Measurements from ENCODE around the gene SORBS1.

SORBS1 gene

DNA sequence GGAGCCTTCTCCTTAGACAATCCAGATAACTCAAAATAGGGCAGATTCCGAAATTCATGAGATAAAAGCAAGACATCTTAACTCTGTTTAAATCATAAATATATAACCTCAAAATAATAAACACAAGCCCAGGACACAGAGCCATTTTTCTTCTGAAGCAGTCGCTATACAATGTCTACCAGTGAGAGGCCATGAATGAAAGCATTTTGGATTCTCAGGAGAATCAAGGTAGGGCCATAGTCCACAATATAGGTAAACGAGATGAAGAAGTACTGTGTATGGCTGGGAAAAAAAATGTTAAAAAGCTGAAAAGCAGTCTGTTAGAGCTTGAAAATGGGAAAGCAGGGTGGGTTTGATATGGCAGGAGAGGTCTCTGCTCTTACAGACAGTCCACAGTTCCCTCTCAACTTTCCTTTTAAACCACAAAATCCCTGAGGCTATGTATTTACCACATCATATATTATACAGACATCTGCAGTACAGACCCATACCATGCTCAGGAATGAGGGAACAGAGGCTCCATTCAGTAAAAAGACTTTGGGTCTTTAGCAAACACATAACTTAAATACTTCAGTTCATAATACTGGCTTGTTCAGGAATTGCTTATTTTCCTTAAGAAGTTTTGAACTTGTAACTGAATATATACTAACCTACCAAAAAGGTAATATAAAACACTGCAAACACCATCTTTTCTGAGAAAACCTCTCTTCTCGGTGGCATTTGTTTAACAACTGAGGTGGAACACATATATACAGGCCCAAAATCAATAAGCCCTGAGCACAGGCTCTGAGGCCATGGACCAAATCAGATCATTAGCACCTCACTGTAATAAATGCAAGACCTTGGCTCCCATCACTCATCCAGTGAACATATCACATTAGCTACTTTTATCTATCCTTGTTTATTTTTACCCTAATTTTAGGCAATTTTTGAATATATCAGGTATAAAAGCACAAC lies 109.3 kb downstream of the SORBS1 start:
- DNase-seq = no peak
- Mint-ChIP-seq H3K36me3 (no peaks in the 10 kb centered on the region), H3K4me1 (no peaks in the 10 kb centered on the region), H3K4me3 (no peak overlapping the region), H3K9me3 (no peaks in the 10 kb centered on the region), H3K27ac (no peak overlapping the region), H3K27me3 (peaks cover 0 to 16% of the 10 kb centered on the region in 2 donors)
- ATAC-seq (replicated peaks) = no peak

DNA sequence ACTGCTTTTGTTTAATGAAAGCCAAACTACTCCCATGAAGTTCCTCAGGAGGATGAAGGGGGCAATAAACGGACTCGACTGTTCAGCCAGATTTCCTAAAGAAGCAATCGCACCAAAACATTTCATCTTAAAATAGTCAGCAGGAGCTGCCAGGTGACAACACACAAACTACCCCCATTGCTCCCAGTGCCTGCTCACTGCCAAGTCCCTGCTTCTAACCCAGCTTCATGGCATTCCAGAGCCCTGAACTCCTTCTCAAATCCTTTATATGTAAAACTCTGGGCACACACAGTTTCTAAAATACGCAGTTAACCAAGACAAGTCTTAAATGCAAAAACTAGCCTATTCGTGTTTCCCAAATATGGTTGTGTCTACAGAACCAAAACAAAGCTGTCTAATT lies 110.0 kb downstream of the SORBS1 start:
- no peaks in the 10 kb centered on the region for H3K36me3 Mint-ChIP-seq
- no peaks in the 10 kb centered on the region for H3K9me3 Mint-ChIP-seq

DNA sequence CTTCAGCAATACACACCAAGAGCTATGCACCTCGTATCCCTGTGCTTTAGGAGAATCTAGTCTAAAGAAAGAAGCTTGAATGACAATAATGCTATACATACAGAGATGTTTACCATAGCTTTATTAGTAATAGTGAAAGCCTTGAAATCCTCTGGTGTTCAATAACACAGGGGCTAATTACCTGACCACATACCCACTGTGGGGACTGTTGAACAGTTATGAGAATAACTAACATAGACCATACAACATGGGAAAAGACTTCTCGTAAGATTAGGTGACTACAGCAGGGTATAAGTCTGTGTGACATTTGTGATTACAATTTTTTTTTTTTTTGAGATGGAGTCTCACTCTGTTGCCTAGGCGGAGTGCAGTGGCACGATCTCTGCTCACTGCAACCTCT lies 111.0 kb downstream of the SORBS1 start:
- Mint-ChIP-seq H3K9me3 (no peaks in the 10 kb centered on the region), H3K36me3 (no peaks in the 10 kb centered on the region), H3K4me1 (peaks cover 0 to 2% of the 10 kb centered on the region in 2 donors), H3K27me3 (peaks cover 7 to 10% of the 10 kb centered on the region in 2 donors), H3K27ac (no peak overlapping the region), H3K4me3 (no peak overlapping the region)
- ATAC-seq (replicated peaks) (no peak), DNase-seq (no peak)

More for the DNA sequence above, 110.0 kb downstream of the SORBS1 start:
- DNase-seq = no peak
- H3K4me1 Mint-ChIP-seq = no peaks in the 10 kb centered on the region
- no peak overlapping the region for H3K4me3 Mint-ChIP-seq
- H3K27me3 Mint-ChIP-seq = peaks cover under 1 to 15% of the 10 kb centered on the region in 2 donors
- no peak overlapping the region for H3K27ac Mint-ChIP-seq
- ATAC-seq (replicated peaks) = no peak

DNA sequence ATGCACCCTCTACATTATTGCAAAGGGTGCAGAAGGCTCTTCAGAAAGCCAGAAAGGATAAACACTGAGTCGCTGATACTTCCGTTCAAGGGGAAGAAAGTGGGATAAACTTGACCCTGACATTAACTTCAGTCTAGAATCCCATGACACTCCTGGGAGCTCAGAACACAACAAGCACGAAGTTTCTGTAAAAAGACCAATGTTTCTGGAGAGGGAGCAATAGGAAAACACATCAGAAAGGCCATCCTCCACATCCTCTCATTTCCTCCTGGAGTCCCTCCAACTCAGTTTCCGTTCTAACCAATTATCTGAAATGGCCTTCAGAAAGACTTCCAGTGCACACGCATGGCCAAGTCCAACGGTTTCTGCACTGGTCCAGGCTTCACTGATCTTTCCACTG lies 113.5 kb downstream of the SORBS1 start:
- Mint-ChIP-seq H3K4me3 (no peak overlapping the region), H3K9me3 (no peaks in the 10 kb centered on the region)
- DNase-seq = no peak

DNA sequence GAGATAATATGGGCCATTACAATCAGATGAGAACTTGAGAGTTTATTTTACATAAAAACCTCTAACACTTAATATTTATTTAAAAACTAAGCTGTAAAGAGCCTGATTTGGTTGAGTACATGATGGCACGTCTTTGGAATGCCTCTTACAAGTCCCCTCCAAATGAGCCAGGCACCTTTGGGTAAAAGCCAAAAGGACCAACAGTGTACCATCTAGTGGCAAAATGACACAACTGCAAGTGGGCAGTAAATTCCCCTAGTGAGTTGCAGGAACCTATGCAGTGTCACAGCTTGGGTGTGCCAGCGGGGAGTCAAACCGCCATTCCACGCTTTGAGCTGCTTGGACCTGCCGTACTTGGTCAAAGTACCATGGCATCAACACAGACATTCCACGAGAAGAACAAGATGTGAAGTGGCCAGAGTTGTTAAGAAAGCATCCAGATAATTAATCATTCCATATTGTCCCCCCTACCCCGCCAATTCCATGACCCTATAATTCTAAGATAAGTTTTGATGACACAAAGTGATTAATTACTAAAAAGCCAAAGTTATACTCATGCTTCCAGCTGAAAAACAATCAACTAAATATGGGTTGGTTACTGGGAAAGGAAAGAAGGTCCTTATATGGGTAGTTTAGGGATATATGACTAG lies 115.2 kb downstream of the SORBS1 start:
- Mint-ChIP-seq H3K9me3 (no peaks in the 10 kb centered on the region), H3K27ac (no peak overlapping the region), H3K4me3 (no peak overlapping the region), H3K4me1 (peaks cover 0 to 2% of the 10 kb centered on the region in 2 donors), H3K36me3 (no peaks in the 10 kb centered on the region), H3K27me3 (peaks cover 9% of the 10 kb centered on the region in 2 donors)
- ATAC-seq (replicated peaks) = peak; percentile 77 to 84
- peak; percentile 34 for DNase-seq

More for the DNA sequence above, 113.5 kb downstream of the SORBS1 start:
- H3K4me1 Mint-ChIP-seq = peaks cover 0 to 2% of the 10 kb centered on the region in 2 donors
- no peak overlapping the region for H3K27ac Mint-ChIP-seq
- H3K36me3 Mint-ChIP-seq = no peaks in the 10 kb centered on the region
- no peak for ATAC-seq (replicated peaks)
- peaks cover 9% of the 10 kb centered on the region in 2 donors for H3K27me3 Mint-ChIP-seq

DNA sequence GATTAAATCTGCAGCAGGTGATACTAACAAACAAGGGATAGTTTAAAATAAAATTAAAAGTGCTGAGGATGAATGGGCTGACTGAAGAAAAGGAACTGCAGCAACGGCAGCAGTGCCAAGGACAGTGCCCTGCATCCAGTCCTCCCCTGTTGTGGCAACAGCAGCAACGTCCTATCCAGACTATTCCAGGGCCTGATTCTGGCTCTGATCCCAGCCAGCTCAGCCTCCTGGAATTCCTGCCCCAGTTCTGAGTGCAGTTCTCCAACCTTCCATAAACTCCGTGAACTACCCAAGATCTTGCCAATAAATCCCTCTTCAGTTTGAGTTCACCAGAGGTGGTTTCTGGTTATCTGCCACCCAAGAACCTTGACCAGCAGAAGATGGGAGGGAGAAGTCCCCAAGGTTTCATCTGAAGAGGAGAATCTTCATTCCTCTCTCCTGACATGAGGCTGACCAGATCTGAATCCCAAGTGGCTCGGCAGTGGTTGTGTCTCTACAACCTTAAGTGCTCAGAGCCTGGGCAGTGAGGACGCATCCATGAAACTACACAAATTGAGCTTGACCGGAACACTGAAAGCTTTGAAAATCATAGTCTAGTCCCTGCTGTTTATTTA lies 115.8 kb downstream of the SORBS1 start:
- ATAC-seq (replicated peaks) (no peak), DNase-seq (no peak)
- no peaks in the 10 kb centered on the region for H3K9me3 Mint-ChIP-seq
- H3K4me1 Mint-ChIP-seq = peaks cover 0 to 2% of the 10 kb centered on the region in 2 donors
- H3K27ac Mint-ChIP-seq = no peak overlapping the region
- no peak overlapping the region for H3K4me3 Mint-ChIP-seq
- H3K36me3 Mint-ChIP-seq = no peaks in the 10 kb centered on the region
- H3K27me3 Mint-ChIP-seq = peaks cover 9% of the 10 kb centered on the region in 2 donors

DNA sequence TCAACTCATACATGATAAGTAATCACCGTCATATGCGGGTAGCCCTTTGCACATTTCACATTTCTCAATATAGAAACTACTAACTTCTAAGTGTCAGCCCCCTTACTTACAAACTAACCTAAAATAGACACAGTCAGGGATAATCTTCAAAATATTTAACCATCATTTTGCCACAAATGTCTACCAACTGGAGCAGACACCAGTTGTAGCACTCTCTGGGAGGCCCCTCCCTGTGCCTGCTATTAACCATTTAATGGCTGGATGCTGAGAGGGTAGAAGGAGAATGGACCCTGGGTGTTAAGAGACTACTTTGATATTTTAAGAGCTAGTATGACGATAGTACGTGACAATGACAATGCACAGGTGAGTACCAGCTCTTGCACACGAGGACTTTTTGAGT lies 116.4 kb downstream of the SORBS1 start:
- peaks cover 9% of the 10 kb centered on the region in 2 donors for H3K27me3 Mint-ChIP-seq
- peaks cover 0 to 2% of the 10 kb centered on the region in 2 donors for H3K4me1 Mint-ChIP-seq
- H3K27ac Mint-ChIP-seq = no peak overlapping the region
- no peaks in the 10 kb centered on the region for H3K36me3 Mint-ChIP-seq
- no peak overlapping the region for H3K4me3 Mint-ChIP-seq
- no peak for ATAC-seq (replicated peaks)
- DNase-seq = no peak
- no peaks in the 10 kb centered on the region for H3K9me3 Mint-ChIP-seq

DNA sequence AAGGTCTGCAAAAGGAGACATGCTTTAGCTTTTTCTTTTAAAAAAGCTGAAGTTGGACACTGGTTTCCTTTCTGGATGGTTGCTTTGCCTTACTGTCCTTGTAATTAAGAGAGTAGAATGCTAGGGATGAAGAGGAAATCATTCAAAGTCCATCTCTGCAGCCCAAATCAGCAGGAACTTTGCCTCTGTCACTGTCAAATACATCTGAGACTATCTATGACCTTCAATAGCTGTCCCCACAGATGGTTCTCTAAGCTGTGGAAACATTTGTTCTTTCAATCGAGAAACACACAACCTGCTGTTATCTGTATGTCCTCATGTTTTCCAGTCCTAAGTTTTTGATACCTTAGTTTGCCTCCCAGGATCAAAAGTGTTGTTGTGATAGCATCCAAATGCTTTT lies 117.5 kb downstream of the SORBS1 start:
- DNase-seq (no peak), ATAC-seq (replicated peaks) (no peak)

DNA sequence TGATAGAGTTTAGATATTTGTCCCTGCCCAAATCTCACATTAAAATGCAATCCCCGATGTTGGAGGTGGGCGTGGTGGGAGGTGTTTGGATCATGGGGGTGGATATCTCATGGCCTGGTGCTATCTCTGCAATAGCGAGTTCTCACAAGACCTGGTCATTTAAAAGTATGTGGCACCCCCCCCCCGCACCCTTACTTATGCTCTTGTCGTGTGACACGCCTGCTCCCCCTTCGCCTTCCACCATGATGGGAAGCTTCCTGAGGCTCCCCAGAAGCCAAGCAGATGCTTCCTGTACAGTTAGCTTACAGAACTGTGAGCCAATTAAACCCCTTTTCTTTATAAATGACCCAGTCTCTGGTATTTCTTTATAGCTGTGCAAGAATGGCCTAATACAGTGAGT lies 118.8 kb downstream of the SORBS1 start:
- peaks cover under 1 to 9% of the 10 kb centered on the region in 2 donors for H3K27me3 Mint-ChIP-seq
- H3K36me3 Mint-ChIP-seq = no peaks in the 10 kb centered on the region
- no peak overlapping the region for H3K4me3 Mint-ChIP-seq
- peaks cover 0 to 2% of the 10 kb centered on the region in 2 donors for H3K4me1 Mint-ChIP-seq
- no peak for ATAC-seq (replicated peaks)
- no peak for DNase-seq
- no peak overlapping the region for H3K27ac Mint-ChIP-seq
- H3K9me3 Mint-ChIP-seq = no peaks in the 10 kb centered on the region

More for the DNA sequence above, 117.5 kb downstream of the SORBS1 start:
- H3K27me3 Mint-ChIP-seq = peaks cover 9% of the 10 kb centered on the region in 2 donors
- no peak overlapping the region for H3K4me3 Mint-ChIP-seq
- no peaks in the 10 kb centered on the region for H3K9me3 Mint-ChIP-seq
- H3K27ac Mint-ChIP-seq = no peak overlapping the region
- peaks cover 0 to 2% of the 10 kb centered on the region in 2 donors for H3K4me1 Mint-ChIP-seq
- H3K36me3 Mint-ChIP-seq = no peaks in the 10 kb centered on the region

DNA sequence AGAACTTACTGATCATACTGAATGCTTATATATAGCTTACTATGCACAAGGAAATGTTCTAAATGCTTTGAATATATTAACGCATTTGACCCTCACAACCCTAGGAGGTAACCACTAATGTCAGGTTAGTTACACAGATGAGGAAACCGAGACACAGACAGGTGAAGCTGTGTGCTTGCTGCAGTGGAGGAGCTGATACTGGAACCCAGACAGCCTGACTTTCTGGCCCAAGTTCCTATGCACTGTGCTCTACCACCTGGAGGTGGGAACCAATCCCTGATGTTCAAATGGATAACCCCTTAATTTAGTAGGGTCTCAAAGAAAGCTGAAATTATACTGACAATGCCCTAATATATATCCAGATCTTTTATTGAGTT lies 119.6 kb downstream of the SORBS1 start:
- no peaks in the 10 kb centered on the region for H3K9me3 Mint-ChIP-seq
- ATAC-seq (replicated peaks) (no peak), DNase-seq (no peak)
- H3K4me3 Mint-ChIP-seq = no peak overlapping the region
- H3K27ac Mint-ChIP-seq = no peak overlapping the region
- peaks cover 0 to 2% of the 10 kb centered on the region in 2 donors for H3K4me1 Mint-ChIP-seq
- H3K36me3 Mint-ChIP-seq = no peaks in the 10 kb centered on the region
- H3K27me3 Mint-ChIP-seq = peaks cover 0 to 9% of the 10 kb centered on the region in 2 donors

DNA sequence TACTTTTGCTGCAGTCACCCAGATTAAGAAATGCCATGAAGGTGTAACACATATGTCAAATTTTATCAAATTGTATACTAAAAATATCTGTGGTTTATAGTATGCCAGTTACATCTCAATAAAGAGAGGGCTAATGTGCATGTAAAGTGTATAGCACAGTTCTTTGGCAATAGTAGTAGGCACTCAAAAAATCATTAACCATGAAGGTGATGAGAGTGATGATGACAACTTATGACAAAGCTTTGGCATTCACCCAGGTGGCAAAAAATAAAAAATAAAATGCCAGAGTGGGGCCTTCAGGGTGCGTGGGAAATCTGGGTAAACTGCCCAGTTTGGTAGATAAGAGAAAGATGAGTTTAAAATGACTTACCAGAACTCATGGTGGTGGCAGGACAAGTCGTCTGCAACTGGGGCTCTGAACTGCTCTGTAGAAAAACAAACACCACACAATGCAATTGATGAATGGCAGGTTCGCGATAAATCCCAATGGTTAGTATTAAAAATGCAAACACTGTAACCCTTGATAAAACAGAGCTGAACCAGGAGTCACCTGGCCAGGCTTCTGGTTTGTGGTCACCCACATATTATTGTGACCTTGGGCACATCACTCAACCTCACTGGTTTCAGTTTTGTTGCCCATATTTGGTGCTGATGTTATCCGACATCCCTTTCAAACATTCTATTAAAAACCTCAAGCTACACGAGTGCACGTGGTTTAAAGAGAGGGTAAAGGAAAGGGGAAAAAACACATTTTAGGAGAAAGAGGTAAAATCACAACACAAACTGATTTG lies 120.2 kb downstream of the SORBS1 start:
- Mint-ChIP-seq H3K4me3 (no peak overlapping the region), H3K4me1 (peaks cover 0 to under 1% of the 10 kb centered on the region in 2 donors), H3K27ac (no peak overlapping the region), H3K9me3 (no peaks in the 10 kb centered on the region), H3K36me3 (no peaks in the 10 kb centered on the region), H3K27me3 (peaks cover 0 to 6% of the 10 kb centered on the region in 2 donors)
- DNase-seq (no peak), ATAC-seq (replicated peaks) (peak in 1 of 2 donors; percentile 53)

DNA sequence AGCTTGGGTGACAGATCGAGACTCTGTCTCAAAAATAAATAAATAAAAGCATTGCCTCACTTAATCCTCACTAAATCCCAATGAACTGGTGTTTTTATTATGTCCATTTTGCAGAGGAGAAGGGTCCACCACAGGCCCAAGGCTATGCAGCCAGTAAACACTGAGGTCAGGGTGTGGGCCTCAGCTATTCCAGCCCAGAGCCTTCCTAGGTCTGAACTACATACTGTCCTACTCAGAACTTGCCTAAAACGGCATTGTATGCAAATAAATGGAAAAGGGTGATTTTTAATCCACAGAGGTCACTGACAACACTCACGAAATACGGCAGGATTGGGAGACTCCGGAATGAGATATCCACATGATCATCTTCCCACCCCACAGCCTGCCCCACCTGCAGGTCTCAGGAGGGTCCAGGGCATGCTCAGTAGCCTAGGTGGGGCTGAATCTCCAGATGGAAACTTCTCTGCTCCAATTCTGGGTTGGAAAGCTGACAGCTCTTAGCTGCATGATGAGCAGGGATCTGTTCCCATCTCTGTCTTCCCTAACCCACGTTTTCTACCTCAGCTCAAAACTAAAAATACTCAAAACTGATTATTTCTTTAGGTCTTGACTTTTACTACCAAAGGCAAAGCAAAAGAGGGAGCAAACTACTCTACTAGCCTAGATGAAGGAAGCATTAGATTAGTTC lies 121.0 kb downstream of the SORBS1 start:
- no peak for DNase-seq
- Mint-ChIP-seq H3K4me1 (no peaks in the 10 kb centered on the region), H3K4me3 (no peak overlapping the region), H3K36me3 (no peaks in the 10 kb centered on the region), H3K9me3 (no peaks in the 10 kb centered on the region), H3K27me3 (peaks cover 0 to 1% of the 10 kb centered on the region in 2 donors), H3K27ac (no peak overlapping the region)
- no peak for ATAC-seq (replicated peaks)

DNA sequence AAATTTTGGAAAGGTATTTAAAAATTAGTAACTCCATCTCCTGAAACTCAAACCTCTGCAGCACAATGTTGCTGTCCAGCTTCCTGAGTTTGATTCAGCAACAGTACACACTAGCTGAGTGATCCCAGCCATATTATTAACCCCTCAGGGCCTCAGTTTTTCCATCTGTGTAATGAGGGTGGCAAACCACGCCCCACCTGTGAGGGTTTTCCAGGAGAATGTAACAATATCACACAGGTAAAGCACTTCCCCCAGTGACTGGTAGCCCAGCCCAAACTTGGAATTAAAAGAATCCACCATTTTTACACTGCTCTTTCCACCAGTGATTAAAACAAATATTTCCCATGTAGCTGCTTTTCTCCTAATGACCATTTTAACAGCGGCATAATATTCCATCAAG lies 122.4 kb downstream of the SORBS1 start:
- no peaks in the 10 kb centered on the region for H3K36me3 Mint-ChIP-seq
- ATAC-seq (replicated peaks) (no peak), DNase-seq (no peak)
- no peaks in the 10 kb centered on the region for H3K4me1 Mint-ChIP-seq
- H3K27me3 Mint-ChIP-seq = no peaks in the 10 kb centered on the region
- no peaks in the 10 kb centered on the region for H3K9me3 Mint-ChIP-seq
- no peak overlapping the region for H3K4me3 Mint-ChIP-seq
- H3K27ac Mint-ChIP-seq = no peak overlapping the region

All from stimulated activated naive B cell treated with anti-CD40 and anti-IgM and Interleukin-4, amounts not matched to agents 10 μg/mL and 1 μg/mL and 100 μg/mL, for 72 hours (primary cell).